ENCODE data around the gene SELENOV. TPM values are rescaled to one million over a fixed set of nuclear protein-coding genes. Genes with fewer than 3 reads are reported as not detected.

SELENOV gene
- total and polyA plus RNA-seq, 9 of the 15 experiments (the other 6 are each of a cell fraction or from before 2014, with no cell fraction given): 0.04 to 0.09 (median 0.06) TPM; not detected in 4

GRCh38 chr19:39479916-39480315 lies 35.0 kb upstream of the SELENOV start:
- WGBS (ENCODE audit: insufficient coverage, low coverage, missing lambda C conversion rate): 11% methylated on average over 10 of the region's 10 CpGs
- peaks cover 10 to 17% of the 10 kb centered on the region in 2 experiments; a peak in 4 of 5 replicates for H3K4me1 ChIP-seq (replicated peaks in 1 of 2; ENCODE audit: control insufficient read depth in 2 of 2, insufficient read depth in 2 of 2, low read length in 2 of 2)
- peak overlapping the region in 1 of 2 experiments; percentile 99; a peak in 3 of 4 replicates for H3K9ac ChIP-seq (ENCODE audit: insufficient read depth in 1 of 2, low read depth in 2 of 2, low read length in 2 of 2)
- H4K20me1 ChIP-seq (replicated peaks; ENCODE audit: control insufficient read depth, insufficient read depth, low read length): 0 out of 2 replicates have a peak, but pooled peaks cover 9% of the 10 kb centered on the region
- no TSS peak for BruUV-seq (replicated peaks)
- peak overlapping the region; percentile 60 for H3K4me2 ChIP-seq (ENCODE audit: insufficient read depth, low read length)
- in situ Hi-C loops (cut with MboI) (no loop called here), intact Hi-C loops (cut with micrococcal nuclease) (loop anchor here (2.0 to 5.0 kb wide), 2 partner anchors 19 to 33 kb away; partner anchors contain the start of genes DLL3 and SUPT5H)
- CTCF ChIA-PET (ENCODE audit: low intra/inter-chr PET ratio): no interaction called here
- peak overlapping the region; percentile 93 for H2AFZ ChIP-seq (ENCODE audit: low read depth, low read length)
- H3K36me3 ChIP-seq (ENCODE audit: control insufficient read depth, insufficient read depth, low read length): peaks cover 53% of the 10 kb centered on the region
- DNase-seq (ENCODE audit: extremely low read depth in 1 of 4, low spot score in 3 of 4) (peak in 1 of 4 experiments; percentile 31), FAIRE-seq (no peak), ATAC-seq (no peak)
- H3K27ac ChIP-seq (ENCODE audit: extremely low read depth, low read depth, low read length): peak overlapping the region; percentile 79
- POLR2A ChIA-PET: interaction anchor here (0.7 to 1.5 kb wide), 12 partner anchors 8 to 104 kb away, joined by 3 to 15 read pairs (median 3); partner anchors contain the start of genes DLL3, RPS16 and SUPT5H
- no peaks in the 10 kb centered on the region for H3K9me3 ChIP-seq (replicated peaks; ENCODE audit: control insufficient read depth, insufficient read depth, low read depth, low read length)
- peak overlapping the region; percentile 94; the same call in 1 of the 2 replicates for H3K4me3 ChIP-seq
- no peaks in the 10 kb centered on the region for H3K27me3 ChIP-seq (ENCODE audit: control insufficient read depth in 2 of 2, insufficient read depth in 2 of 2, low read length in 2 of 2)
- H3K79me2 ChIP-seq (ENCODE audit: control insufficient read depth, insufficient read depth, low read length): peaks cover 32% of the 10 kb centered on the region
- no peaks in the 10 kb centered on the region for H3K9me1 ChIP-seq (ENCODE audit: control insufficient read depth, insufficient read depth, low read length)
- TF ChIP-seq ZNF253 (CRISPR knock-in tag; conservative IDR thresholded peaks at IDR 0.05): no peak
- no peak for TF ChIP-seq NCOA1 (IDR thresholded peaks at IDR 0.05; ENCODE audit: low read depth)
- no peak for TF ChIP-seq SETDB1 (IDR thresholded peaks at IDR 0.05; ENCODE audit: low read length)
- peak; percentile 8 for TF ChIP-seq KDM5B (IDR thresholded peaks at IDR 0.05; ENCODE audit: insufficient replicate concordance, low read depth, low read length)
- TF ChIP-seq FOSL1 (tag; conservative IDR thresholded peaks at IDR 0.05): 0 out of 2 replicates have a peak, but pooled peaks have one; percentile 10
- TF ChIP-seq PTBP1 (IDR thresholded peaks at IDR 0.05; ENCODE audit: low read depth, low read length): no peak
- TF ChIP-seq HMG20B (CRISPR knock-in tag; IDR thresholded peaks at IDR 0.05): no peak
- no peak for TF ChIP-seq ZNF444 (CRISPR knock-in tag; IDR thresholded peaks at IDR 0.05)
- no peak for TF ChIP-seq FOXM1 (IDR thresholded peaks at IDR 0.05; ENCODE audit: low read depth)
- TF ChIP-seq FOXM1 (CRISPR knock-in tag; IDR thresholded peaks at IDR 0.05; ENCODE audit: low read depth): no peak
- TF ChIP-seq KAT2B (IDR thresholded peaks at IDR 0.05; ENCODE audit: low read depth, low read length): no peak
- no peak for TF ChIP-seq SMARCC2 (IDR thresholded peaks at IDR 0.05; ENCODE audit: low read depth)
- no peak for TF ChIP-seq ZFP36 (IDR thresholded peaks at IDR 0.05; ENCODE audit: low read depth, low read length, partially characterized antibody)
- peak; percentile 67 for TF ChIP-seq PRDM10 (IDR thresholded peaks at IDR 0.05; ENCODE audit: partially characterized antibody)
- TF ChIP-seq ZNF764 (CRISPR knock-in tag; IDR thresholded peaks at IDR 0.05; ENCODE audit: low read depth): no peak
- no peak for TF ChIP-seq ATF3 (IDR thresholded peaks at IDR 0.05)
- TF ChIP-seq ATF3 (CRISPR knock-in tag; conservative IDR thresholded peaks at IDR 0.05): no peak
- TF ChIP-seq GTF2E2 (tag; IDR thresholded peaks at IDR 0.05): 0 out of 2 replicates have a peak, but pooled peaks have one; percentile 76
- 0 out of 2 replicates have a peak, but pooled peaks have one; percentile 43 for TF ChIP-seq ZNF431 (CRISPR knock-in tag; IDR thresholded peaks at IDR 0.05)

Data from K562 (cell line).